AG10803 (cell line): ENCODE measurements around the gene GSTA5.
A peak's percentile ranks its signal among the peaks of the same experiment; 100 is the strongest.
"Not testable (repeated sequence)": the region's sequence is repeated elsewhere in the genome, so short reads cannot be mapped to it uniquely, and the experiment has no call there.

Experiments
- DNase-seq: peaks from one replicate; pipeline ENCODE4 v3.0.0; 2010; ENCODE audit warnings: low read depth
- H3K4me3 ChIP-seq: 2 replicates; pipeline ENCODE4 v1.5.1; 2011; ENCODE audit warnings: mild to moderate bottlenecking, low read length, control low read depth
- CTCF ChIP-seq: conservative IDR thresholded peaks from 2 replicates; pipeline ENCODE4 v1.5.1; 2011; ENCODE audit warnings: mild to moderate bottlenecking, low read length, control low read depth, inconsistent platforms

Gene GSTA5

GRCh38 chr6:52849137-52849536, 8.5 kb upstream of the GSTA5 start:
- H3K4me3 ChIP-seq: no peak overlapping the region
- no peak for TF ChIP-seq CTCF
- no peak for DNase-seq

- H3K4me3 ChIP-seq: no peak overlapping the region
Measured at GRCh38 chr6:52846002-52846401, 5.4 kb upstream of the GSTA5 start.

GRCh38 chr6:52843605-52844004, 3.0 kb upstream of the GSTA5 start:
- no peak for DNase-seq
- H3K4me3 ChIP-seq: no peak overlapping the region
- TF ChIP-seq CTCF: no peak

More at GRCh38 chr6:52846002-52846401, 5.4 kb upstream of the GSTA5 start:
- no peak for DNase-seq
- no peak for TF ChIP-seq CTCF

- peak; percentile 53 for DNase-seq
- no peak overlapping the region for H3K4me3 ChIP-seq
- TF ChIP-seq CTCF: peak; percentile 75
Measured at GRCh38 chr6:52839124-52840055, 1.2 kb downstream of the GSTA5 start.

- no peak overlapping the region for H3K4me3 ChIP-seq
- no peak for TF ChIP-seq CTCF
- peak; percentile 70 for DNase-seq
Measured at GRCh38 chr6:52834481-52834880, 6.1 kb downstream of the GSTA5 start.

GRCh38 chr6:52830869-52831268, 9.7 kb downstream of the GSTA5 start:
- not testable (repeated sequence) for DNase-seq, H3K4me3 ChIP-seq

GRCh38 chr6:52829046-52829817, 11.4 kb downstream of the GSTA5 start:
- no peak for TF ChIP-seq CTCF
- H3K4me3 ChIP-seq: no peak overlapping the region
- no peak for DNase-seq

- H3K4me3 ChIP-seq, DNase-seq: not testable (repeated sequence)
Measured at GRCh38 chr6:52828621-52829020, 12.0 kb downstream of the GSTA5 start.

- not testable (repeated sequence) for DNase-seq
Measured at GRCh38 chr6:52827073-52827783, 13.4 kb downstream of the GSTA5 start.

More at GRCh38 chr6:52827073-52827783, 13.4 kb downstream of the GSTA5 start:
- H3K4me3 ChIP-seq: not testable (repeated sequence)
